Hematopoietic multipotent progenitor cell treated with erythropoietin and hydrocortisone succinate and interleukin-3 and kit ligand, for 17 days (in vitro differentiated cells): ENCODE results near the gene TPH1.
A peak's percentile ranks its signal among the peaks of the same experiment; 100 is the strongest.

Experiments used
- DNase-seq: peaks from one replicate; pipeline ENCODE4 v3.0.0-alpha.2; 2015; ENCODE audit warnings: low spot score

Gene TPH1

DNA sequence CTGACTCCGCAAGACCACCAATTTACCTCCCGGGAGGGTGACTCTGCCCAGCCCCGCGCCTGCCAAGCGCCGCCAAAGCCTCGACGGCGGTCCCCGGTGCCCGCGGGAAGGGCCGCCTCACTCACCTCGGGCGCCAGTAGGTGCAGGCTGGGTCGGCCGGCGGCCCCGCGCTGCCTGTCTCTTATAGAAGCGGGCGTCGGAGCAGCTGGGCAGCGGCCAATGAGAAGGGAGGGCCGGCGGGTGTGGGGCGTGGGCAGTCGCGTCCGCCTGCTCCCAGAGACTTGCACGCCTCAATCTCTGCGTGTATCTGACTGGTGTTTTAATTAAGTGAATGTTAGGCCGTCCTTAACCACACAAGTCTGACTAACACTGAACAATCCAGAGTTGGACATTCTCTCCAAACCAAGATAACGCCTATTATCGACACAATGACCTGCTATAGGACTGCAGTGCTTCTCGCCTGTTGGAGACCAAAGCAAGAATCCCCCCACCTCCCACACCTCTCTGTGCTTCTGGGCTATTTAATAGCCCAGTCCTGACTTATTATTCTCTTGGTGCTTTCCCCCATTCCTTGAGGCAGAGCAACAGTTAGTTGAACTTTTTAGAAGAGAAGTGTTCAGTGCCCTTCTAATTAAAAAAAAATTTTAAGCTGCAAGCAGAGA is at the start of gene TPH1:
Gene TPH1, minus strand, starts transcription at position 154 of the 662 bp plus-strand sequence. CDS start 5,507 bp downstream, outside the sequence.
- DNase-seq: no peak

GRCh38 chr11:18093959-18094358 is 47.9 kb upstream of the TPH1 start:
- DNase-seq: no peak

DNA sequence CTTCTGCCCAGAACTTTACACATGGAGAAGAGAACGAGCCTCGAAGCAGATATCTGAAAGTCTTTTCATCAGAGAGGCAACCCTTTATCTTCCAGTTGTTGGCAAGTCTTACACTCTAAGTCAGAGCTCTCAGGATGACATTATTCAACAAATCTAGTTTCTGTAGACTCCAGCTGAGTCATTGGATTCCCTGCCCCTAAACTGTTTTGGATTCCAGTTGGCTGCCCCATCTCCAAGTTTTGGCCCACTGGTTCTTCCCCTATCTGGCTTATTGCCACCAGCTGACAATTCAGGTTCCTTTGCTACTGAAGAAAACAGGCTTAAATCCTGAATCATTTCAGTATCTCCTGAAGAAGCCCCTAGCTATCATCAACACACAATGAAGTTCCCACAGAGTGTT is 45.7 kb upstream of the TPH1 start:
- DNase-seq: no peak

- no peak for DNase-seq
Measured at GRCh38 chr11:18088966-18089365, 42.9 kb upstream of the TPH1 start.

GRCh38 chr11:18088366-18088765 is 42.3 kb upstream of the TPH1 start:
- no peak for DNase-seq

DNA sequence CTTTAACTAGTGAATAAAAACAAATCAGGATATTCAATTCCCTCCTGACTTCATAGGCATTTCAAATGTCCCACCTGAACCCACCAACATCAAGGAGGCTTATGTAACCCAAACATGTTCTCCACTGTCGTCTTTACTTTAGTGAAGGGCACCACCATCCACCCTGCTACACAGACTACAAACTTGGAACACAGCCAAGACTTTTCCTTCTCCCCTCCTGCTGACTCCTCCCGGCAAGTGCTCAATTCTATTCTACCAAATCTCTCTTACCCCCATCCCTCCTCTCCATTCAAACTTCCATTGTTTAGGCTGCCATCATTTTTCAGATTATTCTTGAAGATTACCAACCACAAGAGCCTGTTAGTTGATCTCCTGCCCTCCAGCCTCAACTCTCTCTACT is 35.5 kb upstream of the TPH1 start:
- peak; percentile 13 for DNase-seq

GRCh38 chr11:18080451-18080850 is 34.4 kb upstream of the TPH1 start:
- no peak for DNase-seq

DNA sequence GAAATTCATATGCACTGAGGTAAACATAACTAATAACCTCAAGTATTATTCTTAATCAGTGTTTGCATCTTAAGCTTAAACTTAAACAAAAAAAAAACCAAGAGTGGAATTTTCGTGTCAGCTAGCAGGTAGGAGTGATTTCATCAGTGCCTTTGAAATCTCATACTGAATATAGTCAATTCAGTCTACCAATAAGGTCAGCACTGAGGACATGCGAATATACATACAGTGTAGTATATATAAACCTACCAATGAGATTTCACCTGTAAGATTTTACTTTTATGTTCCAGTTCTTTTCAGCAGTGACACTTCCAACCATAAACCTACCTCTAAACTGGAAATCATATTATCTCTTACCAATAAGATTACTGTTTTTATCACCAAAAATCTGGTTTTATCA is 32.8 kb upstream of the TPH1 start:
- DNase-seq: no peak

GRCh38 chr11:18075444-18075843 is 29.4 kb upstream of the TPH1 start:
- no peak for DNase-seq

GRCh38 chr11:18071098-18071705 is 25.1 kb upstream of the TPH1 start:
- DNase-seq: no peak

DNA sequence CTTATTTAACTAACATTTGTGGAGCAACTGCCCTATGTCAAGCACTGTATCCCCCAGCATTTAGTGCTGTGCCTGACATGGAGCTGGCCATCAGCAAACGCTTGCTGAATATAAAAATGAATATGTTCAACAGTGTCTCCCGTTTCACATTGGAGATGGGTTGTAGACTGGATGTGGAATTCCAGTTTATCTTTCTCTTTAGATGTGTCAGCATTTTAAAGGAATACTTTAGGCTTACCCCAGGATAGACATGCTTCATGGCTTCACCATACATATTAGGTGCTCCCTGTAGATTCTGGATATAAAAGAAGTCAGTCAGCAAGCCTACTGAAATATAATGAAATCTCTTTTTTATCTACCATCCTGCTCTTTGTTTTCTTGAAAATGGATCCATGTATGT is 21.3 kb upstream of the TPH1 start:
- no peak for DNase-seq

GRCh38 chr11:18066626-18067025 is 20.6 kb upstream of the TPH1 start:
- DNase-seq: no peak

DNA sequence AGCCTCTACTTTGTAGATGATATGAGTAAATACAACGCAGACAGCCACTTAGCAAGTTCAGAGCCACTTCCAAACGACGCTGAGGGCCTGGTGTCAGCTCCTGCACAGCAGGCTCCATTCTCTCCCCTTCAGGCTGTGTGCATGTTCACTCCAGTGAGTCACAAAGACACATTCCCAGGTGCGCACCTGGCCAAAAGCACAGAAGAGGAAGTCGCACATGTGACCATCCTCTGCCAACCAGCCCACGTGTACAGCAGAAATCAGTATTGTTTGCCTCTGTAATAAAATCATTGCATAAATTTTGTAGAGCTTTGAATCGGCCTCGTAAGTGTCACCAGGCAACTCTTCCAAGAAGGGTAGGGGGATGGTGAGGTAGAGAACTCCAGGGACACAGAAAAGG is 19.5 kb upstream of the TPH1 start:
- DNase-seq: no peak

GRCh38 chr11:18064450-18065054 is 18.5 kb upstream of the TPH1 start:
- DNase-seq: no peak

DNA sequence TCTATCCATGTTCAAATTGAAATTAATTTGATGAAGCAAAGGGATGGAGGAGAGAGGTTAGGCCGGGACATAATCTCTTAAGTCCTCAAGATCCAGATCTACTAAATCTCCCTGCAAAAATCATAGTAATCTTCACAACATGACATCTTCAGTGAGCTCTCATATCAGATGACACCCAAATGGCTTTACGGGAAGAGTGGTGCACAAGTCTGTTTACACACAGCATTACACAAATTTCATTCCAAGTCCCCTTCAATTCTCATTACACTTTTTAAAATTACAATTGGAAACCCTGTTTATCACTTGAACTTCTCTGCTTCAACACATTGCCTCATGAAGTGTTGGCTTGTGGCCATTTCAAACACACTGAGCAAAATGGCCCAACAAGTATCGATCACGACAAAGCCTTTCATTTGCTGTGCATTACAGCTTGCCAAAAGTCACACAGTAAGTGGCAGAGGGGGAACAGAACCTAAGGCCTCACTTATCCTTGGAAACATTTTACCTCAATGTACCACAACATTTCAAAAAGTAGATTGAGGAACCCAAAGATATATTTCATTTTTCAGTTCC is 17.9 kb upstream of the TPH1 start:
- no peak for DNase-seq

GRCh38 chr11:18063125-18063524 is 17.1 kb upstream of the TPH1 start:
- no peak for DNase-seq

GRCh38 chr11:18061351-18061750 is 15.3 kb upstream of the TPH1 start:
- no peak for DNase-seq

DNA sequence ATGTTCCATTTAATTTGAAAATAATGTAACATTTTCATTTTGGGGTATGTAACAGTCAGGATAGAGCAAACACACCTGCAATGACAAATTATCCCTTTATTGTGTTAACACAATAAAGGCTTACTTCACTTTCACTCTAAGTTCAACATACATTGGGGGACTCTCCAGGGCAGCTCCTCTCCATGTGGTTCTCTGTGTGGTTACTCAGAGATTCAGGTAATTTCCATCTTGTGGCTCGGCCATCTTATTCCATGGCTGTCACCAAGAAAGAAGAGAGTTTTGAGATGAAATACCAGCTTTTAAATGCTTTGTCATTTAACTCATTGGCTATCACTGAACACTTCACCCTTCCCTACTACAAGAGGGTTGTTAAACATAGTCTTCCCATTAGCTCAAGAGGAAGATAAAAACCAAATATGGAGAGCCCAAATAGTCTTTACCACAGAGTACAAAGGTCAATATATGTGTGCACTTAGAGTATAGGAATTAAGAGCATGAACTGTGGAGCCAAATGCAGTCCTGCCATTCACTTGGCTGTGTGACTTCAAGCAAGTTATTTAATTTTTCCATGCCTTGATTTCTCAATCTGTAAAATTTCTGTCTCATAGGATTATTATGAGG is 10.6 kb upstream of the TPH1 start:
- no peak for DNase-seq

GRCh38 chr11:18054511-18055103 is 8.5 kb upstream of the TPH1 start:
- no peak for DNase-seq

- DNase-seq: no peak
Measured at GRCh38 chr11:18050848-18051247, 4.8 kb upstream of the TPH1 start.

GRCh38 chr11:18036456-18036855 is 9.6 kb downstream of the TPH1 start:
- no peak for DNase-seq

- DNase-seq: no peak
Measured at GRCh38 chr11:18027475-18027874, 18.6 kb downstream of the TPH1 start.
